Daoy (cell line): ENCODE data around the gene HNRNPC. TPM values are rescaled to one million over a fixed set of nuclear protein-coding genes. Genes with fewer than 3 reads are reported as not detected.
"Not testable (repeated sequence)": the region's sequence is repeated elsewhere in the genome, so short reads cannot be mapped to it uniquely, and the experiment has no call there.

Source experiments
- DNase-seq: peaks from one replicate; pipeline ENCODE4 v3.0.0-alpha.2; 2015; ENCODE audit warnings: low read depth
- total RNA-seq: library from RNA; depleted of rRNA; stranded (reverse); fragments of >200 nt; shearing (Covaris generic); gene quantifications from 2 replicates; pipeline ENCODE4 v1.2.3, GENCODE V29; 2014

The HNRNPC gene
- total RNA-seq, 1 experiment from 2014 or later: 1,331 TPM

GRCh38 chr14:21272661-21273060, 3.4 kb upstream of the HNRNPC start:
- not testable (repeated sequence) for DNase-seq

DNA sequence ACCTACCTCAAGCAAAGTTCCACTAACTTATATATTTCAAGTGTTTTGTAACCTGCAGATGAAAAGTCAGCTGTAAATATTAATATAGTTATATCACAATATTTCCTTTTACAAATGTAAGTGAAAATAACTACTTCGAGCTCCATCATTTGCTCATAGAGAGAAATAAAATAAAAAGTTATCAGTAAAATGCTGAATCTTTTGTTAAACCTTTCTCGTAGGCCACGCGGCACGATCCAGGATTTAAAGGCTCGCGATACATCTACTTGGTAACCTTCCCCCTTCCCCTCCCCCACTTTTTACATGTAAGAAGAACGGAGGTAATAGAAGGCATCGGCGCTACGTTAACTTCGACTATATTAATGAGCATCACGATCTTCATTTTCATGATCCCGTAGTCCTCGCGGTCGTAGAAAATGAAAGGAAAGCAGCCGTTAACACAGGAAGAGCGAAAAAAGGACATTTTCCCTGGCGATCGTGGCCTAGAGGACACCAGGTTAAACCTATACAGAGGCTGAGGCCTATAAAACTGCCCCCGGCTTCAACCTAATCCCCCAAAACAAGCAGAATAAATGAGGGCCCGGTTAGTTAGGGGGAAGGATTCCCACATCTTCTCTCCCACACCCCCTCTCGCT, 508 bp downstream of the HNRNPC start:
- peak; percentile 59 for DNase-seq

DNA sequence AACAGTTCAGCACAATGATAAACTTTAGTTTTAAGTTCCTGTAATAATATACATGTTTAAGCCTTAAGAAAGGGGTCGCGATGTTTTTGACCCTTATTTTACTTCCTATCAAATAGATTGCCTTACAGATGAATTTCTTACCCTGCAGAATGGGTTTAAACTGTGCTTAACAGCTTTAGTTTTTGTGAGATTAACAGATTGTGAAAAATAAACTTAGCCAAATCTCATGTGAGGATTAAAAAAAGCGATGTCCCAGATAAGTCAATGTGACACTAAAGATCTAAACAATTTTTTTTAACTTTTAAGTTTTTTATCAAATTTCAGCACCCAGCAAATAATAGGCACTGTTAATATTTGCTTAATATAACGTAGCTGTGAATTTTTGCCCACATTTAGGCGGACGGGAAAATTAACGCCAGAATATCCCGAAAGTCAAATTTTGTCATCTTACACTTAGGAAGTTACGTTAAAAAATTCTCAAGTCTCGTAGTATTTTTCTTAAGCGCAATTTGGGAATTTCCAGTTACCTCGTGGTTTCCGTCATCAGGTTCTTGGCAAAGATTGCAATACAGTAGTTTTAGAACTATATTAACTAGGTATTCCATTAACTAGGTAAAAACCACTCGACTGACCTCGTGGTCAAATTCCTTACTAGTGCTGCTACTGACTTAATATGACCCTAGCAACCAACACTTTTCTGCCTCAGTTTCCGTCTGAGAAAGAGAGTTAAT, 1.2 kb downstream of the HNRNPC start:
- DNase-seq: no peak

- no peak for DNase-seq
These were observed 1.8 kb downstream of the HNRNPC start for GRCh38 chr14:21267431-21267845.

DNA sequence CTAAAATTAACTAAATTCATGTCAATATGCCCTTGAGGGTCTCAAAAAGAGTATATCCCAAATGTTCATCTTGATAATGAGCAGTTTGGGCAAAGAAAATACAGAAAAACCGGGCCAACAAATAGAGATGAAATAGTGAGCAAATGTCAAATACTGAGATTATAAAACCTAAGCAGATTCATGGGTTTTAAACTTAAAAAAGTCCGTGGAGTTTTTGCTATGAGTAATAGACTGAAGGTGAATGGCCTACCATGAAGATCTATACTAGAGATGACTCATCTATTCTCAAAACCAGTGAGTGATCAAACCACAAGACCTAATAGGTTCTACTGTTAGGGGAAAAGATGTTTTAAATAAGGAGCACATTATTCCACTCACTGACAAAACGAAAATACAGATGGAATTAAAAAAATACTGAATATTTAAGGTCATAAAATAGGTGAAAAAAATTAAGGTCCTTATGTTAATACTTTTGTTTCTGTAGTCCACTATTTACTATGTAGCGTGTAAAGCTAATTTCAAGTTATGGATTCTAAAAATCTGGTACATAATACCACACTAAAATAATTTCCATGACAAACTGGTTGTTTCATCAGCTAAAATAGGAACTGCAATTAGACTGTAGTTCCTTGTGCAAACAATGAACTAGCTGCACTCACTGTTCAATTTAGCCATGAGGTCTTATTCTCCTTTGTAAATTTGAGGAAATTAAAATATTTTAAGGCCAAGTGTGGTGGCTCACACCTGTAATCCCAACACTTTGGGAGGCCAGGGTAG, 5.0 kb downstream of the HNRNPC start:
- peak; percentile 48 for DNase-seq

GRCh38 chr14:21263284-21264024, 5.8 kb downstream of the HNRNPC start:
- no peak for DNase-seq

DNA sequence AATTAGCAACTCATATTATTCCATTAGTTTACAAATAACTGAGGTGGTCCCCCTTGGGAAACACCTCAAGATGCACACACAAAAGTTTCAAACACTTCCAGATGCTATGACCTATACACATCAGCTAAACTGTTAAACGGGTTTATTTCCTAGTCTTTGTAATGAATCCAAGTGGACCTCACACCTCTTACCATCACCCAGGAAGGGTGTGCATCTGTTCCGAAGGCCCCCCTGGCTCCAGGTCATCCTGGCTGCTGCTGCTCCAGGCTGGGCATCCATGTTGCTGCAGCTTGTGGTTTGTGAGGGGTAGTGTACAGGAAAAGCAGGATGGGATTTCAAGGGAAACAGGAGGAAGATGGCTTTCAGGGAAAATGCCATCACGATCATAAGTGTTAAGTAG, 6.8 kb downstream of the HNRNPC start:
- no peak for DNase-seq

DNA sequence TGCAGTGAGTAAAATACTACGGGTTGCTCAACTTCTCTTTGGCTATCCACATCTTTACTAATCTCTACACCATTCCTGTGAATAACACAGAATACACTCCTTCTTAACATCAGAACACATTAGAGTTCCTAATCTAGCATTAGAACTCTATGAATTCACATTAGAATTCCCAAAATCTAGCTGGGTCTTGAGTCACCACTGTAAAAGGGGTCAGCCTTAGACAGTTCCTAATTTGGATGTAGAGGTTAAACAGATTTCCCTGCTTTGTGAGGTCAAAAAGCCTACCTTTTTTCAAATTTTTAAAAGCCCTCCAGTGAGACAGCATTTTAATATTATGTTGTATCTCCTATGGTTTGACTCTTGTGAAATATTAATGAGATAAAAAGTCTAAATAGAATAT, 7.4 kb downstream of the HNRNPC start:
- DNase-seq: no peak

- DNase-seq: no peak
These were observed 10.1 kb downstream of the HNRNPC start for GRCh38 chr14:21258889-21259787.

DNA sequence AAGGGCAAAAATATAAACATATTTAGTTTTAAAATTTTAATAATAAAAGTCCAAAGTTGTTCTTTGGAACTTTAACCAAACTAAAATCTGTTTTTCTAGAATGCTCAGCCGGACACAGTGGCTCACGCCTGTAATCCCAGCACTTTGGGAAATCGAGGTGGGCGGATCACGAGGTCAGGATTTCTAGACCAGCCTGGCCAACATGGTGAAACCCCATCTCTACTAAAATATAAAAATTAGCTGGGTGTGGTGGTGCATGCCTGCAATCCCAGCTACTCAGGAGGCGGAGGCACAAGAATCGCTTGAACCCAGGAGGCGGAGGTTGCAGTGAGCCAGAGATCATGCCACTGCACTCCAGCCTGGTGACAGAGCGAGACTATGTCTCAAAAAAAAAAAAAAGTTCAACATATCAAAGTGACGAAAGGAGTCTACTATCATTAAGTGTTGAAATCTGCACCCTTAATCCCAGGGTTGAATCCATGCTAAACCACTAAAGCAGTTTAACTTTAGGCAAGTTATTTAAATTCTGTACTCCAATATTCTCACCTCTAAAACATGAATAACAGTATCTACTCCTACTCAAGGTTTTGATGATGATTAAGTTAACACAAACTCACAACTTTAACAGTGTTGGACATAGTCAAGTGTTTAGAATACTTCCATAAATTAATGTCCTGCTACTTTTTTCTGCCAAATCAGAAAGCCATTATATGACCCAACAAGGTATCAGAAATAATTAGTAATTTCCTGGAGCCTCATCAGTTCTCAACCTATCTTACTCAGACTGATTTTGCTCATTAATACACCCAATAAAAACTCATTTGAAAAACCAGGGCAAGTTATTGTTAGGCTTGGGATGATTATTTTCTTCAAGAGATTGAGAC, 11.0 kb downstream of the HNRNPC start:
- DNase-seq: no peak

- DNase-seq: no peak
These were observed 11.8 kb downstream of the HNRNPC start for GRCh38 chr14:21257394-21257909.

GRCh38 chr14:21256539-21257393, 12.5 kb downstream of the HNRNPC start:
- DNase-seq: no peak

GRCh38 chr14:21256102-21256447, 13.2 kb downstream of the HNRNPC start:
- not testable (repeated sequence) for DNase-seq

GRCh38 chr14:21255385-21256101, 13.7 kb downstream of the HNRNPC start:
- DNase-seq: no peak

DNA sequence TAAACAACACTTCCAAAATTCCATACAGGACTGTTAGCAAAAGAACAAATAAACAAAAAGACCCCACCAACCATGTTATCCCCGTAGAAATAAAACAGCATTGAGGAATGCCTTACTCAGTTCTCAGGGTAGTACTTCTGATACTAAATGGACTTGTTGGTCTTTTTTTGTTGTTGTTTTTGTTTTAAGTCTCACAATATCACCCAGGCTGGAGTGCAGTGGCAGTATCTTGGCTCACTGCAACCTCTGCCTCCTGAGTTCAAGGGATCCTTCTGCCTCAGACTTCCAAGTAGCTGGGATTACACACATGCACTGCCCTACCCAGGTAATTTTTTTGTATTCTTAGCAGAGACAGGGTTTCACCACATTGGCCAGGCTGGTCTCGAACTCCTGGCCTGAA, 17.1 kb downstream of the HNRNPC start:
- no peak for DNase-seq

GRCh38 chr14:21251215-21251614, 18.0 kb downstream of the HNRNPC start:
- no peak for DNase-seq

DNA sequence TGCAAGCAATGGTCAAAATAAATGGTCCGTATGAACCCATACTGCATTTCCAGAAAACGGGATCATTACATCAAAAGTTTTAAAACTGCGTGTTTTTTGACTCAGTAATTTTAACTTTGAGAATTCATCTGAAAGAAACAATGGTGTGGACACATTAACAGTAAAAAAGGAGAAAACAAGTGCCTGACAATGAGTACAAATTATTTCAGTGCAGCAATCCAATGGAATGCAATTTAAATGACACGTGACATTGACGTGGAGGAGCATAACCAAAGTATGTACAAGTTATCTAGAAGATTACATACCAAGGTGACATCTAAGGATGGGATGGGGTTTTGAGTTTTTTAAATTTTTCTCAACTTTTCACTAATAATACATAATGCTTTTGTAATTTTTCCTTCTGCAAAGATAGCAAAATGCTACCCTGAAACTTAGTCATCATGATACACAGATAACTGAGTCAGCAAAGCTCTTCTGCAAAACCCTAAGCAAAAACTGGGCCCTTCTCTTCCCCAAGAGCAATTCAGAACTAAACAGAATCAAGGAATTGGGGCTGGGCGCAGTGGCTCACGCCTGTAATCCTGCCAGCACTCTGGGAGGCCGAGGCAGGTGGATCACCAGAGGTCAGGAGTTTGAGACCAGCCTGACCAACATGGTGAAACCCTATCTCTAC, 20.4 kb downstream of the HNRNPC start:
- DNase-seq: no peak

- DNase-seq: no peak
These were observed 20.9 kb downstream of the HNRNPC start for GRCh38 chr14:21248338-21248737.
